Left cardiac atrium (tissue), 4 donors: Measurements from ENCODE around the gene DGCR8. TPM values are rescaled to one million over a fixed set of nuclear protein-coding genes. Genes with fewer than 3 reads are reported as not detected.
"Not testable (repeated sequence)": the region's sequence is repeated elsewhere in the genome, so short reads cannot be mapped to it uniquely, and the experiment has no call there.

Experiments
- ATAC-seq, 2 donors: fragments of 200-7000 bp; cut with Tn5 transposase; one replicate each; pipeline ENCODE4 v1.9.1; 2020; ENCODE audit warnings: mild to moderate bottlenecking in 2 of 2, moderate library complexity in 2 of 2
- DNase-seq: peaks from one replicate; pipeline ENCODE4 v3.0.0-alpha.2; 2020
- intact Hi-C, 2 donors: fragments of 100-400 bp; cut with DNase I; formaldehyde crosslinking; loops; one replicate each; pipeline versions ENCODE4 v1.14.1 to v1.15.1; 2022 to 2023
- microRNA-seq, 2 donors: library from miRNA; unstranded; fragments of <30 nt; microRNA quantifications; one replicate each; pipeline ENCODE4 v1.2.0, GENCODE V29; 2020
- total RNA-seq, 2 donors: library from RNA; stranded (reverse); fragmentation: NEBNext Ultra II Directional; extraction: Animal tissue kit (Norgen Biotek cat#: 25700); gene quantifications; one replicate each; pipeline ENCODE4 v1.2.1, GENCODE V29; 2021
- donor health status: DM: no; HTN: yes; CAD: no.
- donor health status: DM: no; HTN: yes; CAD: no; lungs with severe emphysema.
- donor health status: DM: yes; HTN: yes; CAD: no.
- donor health status: Dilated cardiomyopathy.

The DGCR8 gene
- total RNA-seq, 2 donors from 2014 or later: 13.3 to 19.9 TPM

- intact Hi-C loops: loop anchor here (5.0 kb wide), 1 partner anchor 112 kb away; the partner anchor contains the start of gene RTN4R (in 2 of the 2)
- ATAC-seq (peak; percentile 34 to 36), DNase-seq (peak; percentile 66)
These were observed 75.4 kb downstream of the DGCR8 start for GRCh38 chr22:20155330-20156041.

- DNase-seq (no peak), ATAC-seq (no peak)
- intact Hi-C loops: loop anchor here (5.0 kb wide), 1 partner anchor 111 kb away; the partner anchor contains the start of gene RTN4R (in 2 of the 2)
These were observed 76.0 kb downstream of the DGCR8 start for GRCh38 chr22:20156042-20156389.

- intact Hi-C loops: loop anchor here (1.0 to 5.0 kb wide), 2 partner anchors 110 to 128 kb away; partner anchors contain the start of gene RTN4R (in 2 of the 2)
- ATAC-seq (peak; percentile 75 to 83), DNase-seq (peak; percentile 81)
These were observed 76.8 kb downstream of the DGCR8 start for GRCh38 chr22:20156611-20157429.

- intact Hi-C loops: loop anchor here (1.0 to 5.0 kb wide), 3 partner anchors 110 to 128 kb away; partner anchors contain the start of gene RTN4R (in 2 of the 2)
- ATAC-seq (no peak), DNase-seq (no peak)
These were observed 77.6 kb downstream of the DGCR8 start for GRCh38 chr22:20157430-20158183.

GRCh38 chr22:20158391-20159036, 78.5 kb downstream of the DGCR8 start:
- no peak for ATAC-seq
- intact Hi-C loops: loop anchor here (2.0 to 5.0 kb wide), 2 partner anchors 109 to 126 kb away; partner anchors contain the start of gene RTN4R (in 2 of the 2)
- DNase-seq: no peak

- DNase-seq (no peak), ATAC-seq (peak in 1 of 2 donors; percentile 25)
- intact Hi-C loops: loop anchor here (2.0 to 5.0 kb wide), 2 partner anchors 108 to 126 kb away; partner anchors contain the start of gene RTN4R (in 2 of the 2)
These were observed 79.0 kb downstream of the DGCR8 start for GRCh38 chr22:20159076-20159475.

- DNase-seq, ATAC-seq: not testable (repeated sequence)
- intact Hi-C loops: loop anchor here (2.0 to 5.0 kb wide), 2 partner anchors 108 to 125 kb away; partner anchors contain the start of gene RTN4R (in 2 of the 2)
These were observed 79.5 kb downstream of the DGCR8 start for GRCh38 chr22:20159531-20159930.

GRCh38 chr22:20160041-20160440, 80.0 kb downstream of the DGCR8 start:
- intact Hi-C loops: no loop called here
- no peak for ATAC-seq
- DNase-seq: no peak

Small RNA genes lying within 50 kb of the gene (microRNA-seq; reads per million reads assigned to microRNA genes)
- gene MIR185 (845 to 852 reads per million in 2 donors), gene MIR6816 (0 reads per million in 2 donors)

Other genes with a start within 250 kb of the DGCR8 start
- 1 to 10 TPM; 2.5 to 4.5 TPM for gene GNB1L, start 225.4 kb upstream of the DGCR8 start, total RNA-seq
- 1 to 10 TPM; 6.8 to 7.7 TPM for gene RTL10, start 225.4 kb upstream of the DGCR8 start, total RNA-seq
- gene COMT, start 138.5 kb upstream of the DGCR8 start, total RNA-seq: 100 to 1,000 TPM; 101 to 103 TPM
- gene TXNRD2, start 138.4 kb upstream of the DGCR8 start, total RNA-seq: 10 to 100 TPM; 22.7 to 29.6 TPM
- 10 to 100 TPM; 12.5 to 13.4 TPM for gene ARVCF, start 63.4 kb upstream of the DGCR8 start, total RNA-seq
- gene TANGO2, start 59.1 kb upstream of the DGCR8 start, total RNA-seq: 10 to 100 TPM; 55.0 to 80.0 TPM
- 10 to 100 TPM; 38.3 to 50.4 TPM for gene RANBP1, start 35.9 kb downstream of the DGCR8 start, total RNA-seq
- 10 to 100 TPM; 26.7 to 29.3 TPM for gene TRMT2A, start 37.0 kb downstream of the DGCR8 start, total RNA-seq
- 10 to 100 TPM; 48.3 to 48.9 TPM for gene ZDHHC8, start 51.6 kb downstream of the DGCR8 start, total RNA-seq
- under 1 TPM; 0.44 to 0.62 TPM for gene CCDC188, start 70.8 kb downstream of the DGCR8 start, total RNA-seq
- gene RTN4R, start 188.1 kb downstream of the DGCR8 start, total RNA-seq: 1 to 10 TPM; 1.4 to 1.8 TPM
- gene DGCR6L, start 239.8 kb downstream of the DGCR8 start, total RNA-seq: 10 to 100 TPM; 35.1 to 41.3 TPM